Measurements from ENCODE around the gene GDF2.

The GDF2 gene

GRCh38 chr10:47314416-47314970 is 7.8 kb upstream of the GDF2 start:
- no peak for DNase-seq

GRCh38 chr10:47315421-47315820 is 6.8 kb upstream of the GDF2 start:
- no peak for DNase-seq

GRCh38 chr10:47316131-47316530 is 6.1 kb upstream of the GDF2 start:
- DNase-seq = no peak

- no peak for DNase-seq
Measured at GRCh38 chr10:47317251-47317650, 5.0 kb upstream of the GDF2 start.

GRCh38 chr10:47318706-47319105 is 3.5 kb upstream of the GDF2 start:
- DNase-seq = no peak

GRCh38 chr10:47319784-47320183 is 2.5 kb upstream of the GDF2 start:
- no peak for DNase-seq

- no peak for DNase-seq
Measured at GRCh38 chr10:47320812-47321211, 1.4 kb upstream of the GDF2 start.

GRCh38 chr10:47321521-47322195 is 596 bp upstream of the GDF2 start:
- no peak for DNase-seq

GRCh38 chr10:47323087-47323486 is 833 bp downstream of the GDF2 start:
- DNase-seq = no peak

- DNase-seq = no peak
Measured at GRCh38 chr10:47323636-47324296, 1.5 kb downstream of the GDF2 start.

GRCh38 chr10:47325303-47326291 is 3.3 kb downstream of the GDF2 start:
- no peak for DNase-seq

- DNase-seq = no peak
Measured at GRCh38 chr10:47326306-47326926, 4.2 kb downstream of the GDF2 start.

- DNase-seq = no peak
Measured at GRCh38 chr10:47326927-47327330, 4.7 kb downstream of the GDF2 start.

- DNase-seq = no peak
Measured at GRCh38 chr10:47329855-47330254, 7.6 kb downstream of the GDF2 start.

- no peak for DNase-seq
Measured at GRCh38 chr10:47330366-47330765, 8.1 kb downstream of the GDF2 start.

GRCh38 chr10:47330804-47331203 is 8.6 kb downstream of the GDF2 start:
- no peak for DNase-seq

GRCh38 chr10:47331491-47331890 is 9.2 kb downstream of the GDF2 start:
- DNase-seq = no peak

- no peak for DNase-seq
Measured at GRCh38 chr10:47331954-47332353, 9.7 kb downstream of the GDF2 start.

- DNase-seq = no peak
Measured at GRCh38 chr10:47332371-47332770, 10.1 kb downstream of the GDF2 start.

GRCh38 chr10:47332946-47333345 is 10.7 kb downstream of the GDF2 start:
- no peak for DNase-seq

GRCh38 chr10:47333532-47333931 is 11.3 kb downstream of the GDF2 start:
- no peak for DNase-seq

- DNase-seq = no peak
Measured at GRCh38 chr10:47334466-47335295, 12.4 kb downstream of the GDF2 start.

Data from NCI-H82 (cell line).